Adrenal gland (tissue), 12 donors: Measurements from ENCODE around the gene GPD1L. TPM values are rescaled to one million over a fixed set of nuclear protein-coding genes. Genes with fewer than 3 reads are reported as not detected.

Experiments used
- DNase-seq, 7 donors: peaks; one replicate each; pipeline ENCODE4 v3.0.0-alpha.2; 2019 to 2020
- H3K27ac ChIP-seq, 5 donors: fragments of 200-600 bp; sonication (generic) in 4 of 5; 1 replicate in 3 of 5; 2 replicates in 2 of 5; pipeline versions ENCODE4 v1.5.1 to v1.8.0; 2016 to 2020; ENCODE audit warnings: mild to moderate bottlenecking in 1 of 5
- H3K27me3 ChIP-seq: fragments of 200-600 bp; 2 replicates; pipeline ENCODE4 v1.8.0; 2021
- H3K36me3 ChIP-seq, 2 donors: fragments of 200-600 bp; replicated peaks in 1 of 2; 1 replicate in 1 of 2; 2 replicates in 1 of 2; pipeline versions ENCODE4 v1.5.1 to v1.8.0; 2018 to 2022
- H3K4me1 ChIP-seq, 2 donors: fragments of 200-600 bp; replicated peaks in 1 of 2; 1 replicate in 1 of 2; 2 replicates in 1 of 2; pipeline versions ENCODE4 v1.5.1 to v1.8.0; 2018 to 2021
- H3K4me3 ChIP-seq, 4 donors: fragments of 200-600 bp; sonication (generic) in 3 of 4; one replicate each; pipeline ENCODE4 v1.5.1; 2016 to 2018
- H3K9me3 ChIP-seq, 3 donors: fragments of 200-600 bp; sonication (generic) in 1 of 3; replicated peaks in 1 of 3; 1 replicate in 2 of 3; 2 replicates in 1 of 3; pipeline versions ENCODE4 v1.5.1 to v1.8.0; 2016 to 2021
- CTCF ChIP-seq, 6 experiments: fragments of 450-650 bp in 4 of 6; fragments of 200-600 bp in 2 of 6; sonication (generic) in 1 of 6; IDR thresholded peaks; 1 replicate in 5 of 6; 2 replicates in 1 of 6; pipeline versions ENCODE4 v1.5.1 to v1.8.0; 2016 to 2021; ENCODE audit warnings: antibody characterized with exemption in 6 of 6, mild to moderate bottlenecking in 2 of 6, moderate library complexity in 1 of 6
- POLR2A ChIP-seq, 2 donors: fragments of 450-650 bp; IDR thresholded peaks; one replicate each; pipeline ENCODE4 v1.6.1; 2017; ENCODE audit warnings: antibody characterized with exemption in 2 of 2, mild to moderate bottlenecking in 2 of 2, moderate library complexity in 1 of 2
- WGBS, 4 donors: extraction: QIAGEN DNeasy Blood & Tissue Kit in 2 of 4; methylation state at CpG; one replicate each; pipeline versions ENCODE4 v1.1.5 to v1.1.7; 2013 to 2017; 5-methylcytosine and 5-hydroxymethylcytosine counted together
- intact Hi-C, 2 donors: fragments of 100-400 bp; cut with DNase I; formaldehyde crosslinking; loops; one replicate each; pipeline versions ENCODE4 v1.14.1 to v1.15.0; 2022 to 2023
- polyA plus RNA-seq, 3 donors: library from polyadenylated mRNA; stranded (reverse); fragments of 200-250 nt in 2 of 3; fragments of 350-450 nt in 1 of 3; fragmentation: Illumina TruSeq in 1 of 3; extraction: RNeasy Lipid Tissue Mini Kit (QIAGEN cat#74804) in 1 of 3; gene quantifications; one replicate each; pipeline ENCODE4 v1.2.3, GENCODE V29; 2013 to 2014
- total RNA-seq, 9 donors: library from RNA; depleted of rRNA in 4 of 9; stranded (reverse); fragments of >200 nt in 4 of 9; fragments of 120-200 nt in 1 of 9; fragmentation: NEBNext Ultra II Directional in 1 of 9; extraction: Animal tissue kit (Norgen Biotek cat#: 25700) in 1 of 9; gene quantifications; one replicate each; pipeline versions ENCODE4 v1.1.0 to v1.2.4, GENCODE V29; 2013 to 2023
- donor health status: healthy with polysubstance abuse.
- donor health status: Bipolar disorder and iron deficiency.
- donor health status: DM: yes; HTN: yes; CAD: no.
- donor health status: DM: no; HTN: no; CAD: no.
- donor health status: DM: no; HTN: no; CAD: no.
- donor health status: DM: yes; HTN: yes; CAD: no.

Gene GPD1L
- total and polyA plus RNA-seq, 12 donors = 19.7 to 131 (median 79.1) TPM

GRCh38 chr3:32148351-32148750, 41.9 kb downstream of the GPD1L start:
- Histone ChIP-seq H3K9me3 (no peaks in the 10 kb centered on the region), H3K27me3 (no peaks in the 10 kb centered on the region), H3K27ac (no peak overlapping the region), H3K4me1 (no peaks in the 10 kb centered on the region), H3K36me3 (peaks cover 0 to 22% of the 10 kb centered on the region in 2 donors), H3K4me3 (no peak overlapping the region)
- TF ChIP-seq POLR2A (IDR thresholded peaks at IDR 0.05) (no peak), CTCF (IDR thresholded peaks at IDR 0.05) (no peak)
- 81 to 88% (median 84%) methylated on average over 5 of the region's 5 CpGs for WGBS, 4 donors
- DNase-seq = no peak
- intact Hi-C loops = loop anchor here in 1 of 2 donors (5.0 kb wide), 1 partner anchor 131 kb away; no protein-coding TSS in a partner anchor

GRCh38 chr3:32153414-32154204, 47.2 kb downstream of the GPD1L start:
- no peaks in the 10 kb centered on the region for H3K9me3 ChIP-seq
- peaks cover 0 to 18% of the 10 kb centered on the region in 2 donors for H3K36me3 ChIP-seq
- H3K27me3 ChIP-seq = no peaks in the 10 kb centered on the region
- intact Hi-C loops = no loop called here
- 93 to 98% (median 96%) methylated on average over 12 of the region's 12 CpGs for WGBS, 4 donors
- no peaks in the 10 kb centered on the region for H3K4me1 ChIP-seq
- no peak overlapping the region for H3K4me3 ChIP-seq
- H3K27ac ChIP-seq = no peak overlapping the region
- TF ChIP-seq CTCF (IDR thresholded peaks at IDR 0.05) (no peak), POLR2A (IDR thresholded peaks at IDR 0.05) (no peak)
- no peak for DNase-seq

GRCh38 chr3:32154205-32154579, 47.8 kb downstream of the GPD1L start:
- no peaks in the 10 kb centered on the region for H3K27me3 ChIP-seq
- no peak overlapping the region for H3K27ac ChIP-seq
- H3K9me3 ChIP-seq = no peaks in the 10 kb centered on the region
- TF ChIP-seq POLR2A (IDR thresholded peaks at IDR 0.05) (no peak), CTCF (IDR thresholded peaks at IDR 0.05) (no peak)
- H3K4me3 ChIP-seq = no peak overlapping the region
- peaks cover 0 to 24% of the 10 kb centered on the region in 2 donors for H3K36me3 ChIP-seq
- H3K4me1 ChIP-seq = no peaks in the 10 kb centered on the region
- intact Hi-C loops = no loop called here
- no peak for DNase-seq
- WGBS, 4 donors = 88 to 97% (median 94%) methylated on average over 3 of the region's 3 CpGs

GRCh38 chr3:32155117-32155516, 48.7 kb downstream of the GPD1L start:
- DNase-seq = no peak
- TF ChIP-seq POLR2A (IDR thresholded peaks at IDR 0.05) (no peak), CTCF (IDR thresholded peaks at IDR 0.05) (no peak)
- Histone ChIP-seq H3K4me3 (no peak overlapping the region), H3K36me3 (peaks cover 0 to 29% of the 10 kb centered on the region in 2 donors), H3K27ac (no peak overlapping the region), H3K9me3 (no peaks in the 10 kb centered on the region), H3K27me3 (no peaks in the 10 kb centered on the region), H3K4me1 (no peaks in the 10 kb centered on the region)
- 90 to 100% (median 96%) methylated on average over 2 to 3 of the region's 3 CpGs for WGBS, 4 donors
- intact Hi-C loops = no loop called here
